Mesenchymal stem cell (in vitro differentiated cells and primary cell): ENCODE measurements around the gene VARS1.
"Not testable (repeated sequence)": the region's sequence is repeated elsewhere in the genome, so short reads cannot be mapped to it uniquely, and the experiment has no call there.

ENCODE experiments used
- DNase-seq: peaks from one replicate; pipeline ENCODE4 v3.0.0-alpha.2; 2013
- H2AFZ ChIP-seq: one replicate; pipeline ENCODE4 v1.6.1; 2013; ENCODE audit warnings: low read depth, mild to moderate bottlenecking, control low read depth, inconsistent platforms, low read length, moderate library complexity
- H2AK5ac ChIP-seq: 2 replicates; pipeline ENCODE4 v1.6.1; 2013; ENCODE audit warnings: low read length, moderate library complexity, mild to moderate bottlenecking, inconsistent platforms; ENCODE audit not compliant: severe bottlenecking
- H2BK120ac ChIP-seq: one replicate; pipeline ENCODE4 v1.6.1; 2013; ENCODE audit warnings: low read depth, mild to moderate bottlenecking, inconsistent platforms, low read length, moderate library complexity
- H2BK12ac ChIP-seq, 2 experiments: one replicate each; pipeline ENCODE4 v1.6.1; 2013; ENCODE audit warnings: inconsistent platforms in 2 of 2, low read length in 2 of 2, mild to moderate bottlenecking in 2 of 2, moderate library complexity in 2 of 2, control low read depth in 1 of 2
- H2BK15ac ChIP-seq: one replicate; pipeline ENCODE4 v1.6.1; 2013; ENCODE audit warnings: mild to moderate bottlenecking, low read depth, inconsistent platforms; ENCODE audit not compliant: poor library complexity, severe bottlenecking
- H2BK5ac ChIP-seq: 2 replicates; pipeline ENCODE4 v1.6.1; 2013; ENCODE audit warnings: low read depth, mild to moderate bottlenecking, low read length, control low read depth, inconsistent platforms; ENCODE audit not compliant: poor library complexity, severe bottlenecking
- H3K14ac ChIP-seq, 2 experiments: one replicate each; pipeline ENCODE4 v1.6.1; 2013; ENCODE audit warnings: inconsistent platforms in 2 of 2, low read length in 2 of 2, control low read depth in 1 of 2, mild to moderate bottlenecking in 1 of 2, moderate library complexity in 1 of 2
- H3K18ac ChIP-seq, 2 experiments: one replicate each; pipeline ENCODE4 v1.6.1; 2013; ENCODE audit warnings: inconsistent platforms in 2 of 2, low read length in 2 of 2, control low read depth in 1 of 2, low read depth in 1 of 2, mild to moderate bottlenecking in 1 of 2
- H3K23ac ChIP-seq, 2 experiments: one replicate each; pipeline ENCODE4 v1.6.1; 2013; ENCODE audit warnings: inconsistent platforms in 2 of 2, low read length in 2 of 2, mild to moderate bottlenecking in 2 of 2, moderate library complexity in 2 of 2, control low read depth in 1 of 2
- H3K27ac ChIP-seq: 2 replicates; pipeline ENCODE4 v1.5.1; 2013; ENCODE audit warnings: mild to moderate bottlenecking, moderate library complexity, low read length, control low read depth, inconsistent platforms; ENCODE audit not compliant: poor library complexity, severe bottlenecking
- H3K27me3 ChIP-seq, 2 experiments: 2 replicates each; pipeline versions ENCODE4 v1.6.1 to v1.7.0; 2013; ENCODE audit warnings: low read length in 2 of 2, mild to moderate bottlenecking in 2 of 2, moderate library complexity in 2 of 2, control low read depth in 1 of 2, inconsistent platforms in 1 of 2; ENCODE audit not compliant: control insufficient read depth in 1 of 2, insufficient read depth in 1 of 2
- H3K36me3 ChIP-seq, 2 experiments: 2 replicates each; pipeline versions ENCODE4 v1.6.1 to v1.7.0; 2013; ENCODE audit warnings: low read length in 2 of 2, control low read depth in 1 of 2, inconsistent platforms in 1 of 2, low read depth in 1 of 2, mild to moderate bottlenecking in 1 of 2; ENCODE audit not compliant: insufficient read depth in 2 of 2, control insufficient read depth in 1 of 2
- H3K4ac ChIP-seq, 2 experiments: one replicate each; pipeline ENCODE4 v1.6.1; 2013; ENCODE audit warnings: inconsistent platforms in 2 of 2, low read length in 2 of 2, mild to moderate bottlenecking in 2 of 2, moderate library complexity in 2 of 2, control low read depth in 1 of 2, low read depth in 1 of 2
- H3K4me1 ChIP-seq: 2 replicates; pipeline ENCODE4 v1.6.1; 2013; ENCODE audit warnings: low read depth, low read length, control low read depth; ENCODE audit not compliant: control insufficient read depth, insufficient read depth
- H3K4me2 ChIP-seq: 2 replicates; pipeline ENCODE4 v1.6.1; 2013; ENCODE audit warnings: low read length, mild to moderate bottlenecking, inconsistent platforms; ENCODE audit not compliant: poor library complexity, severe bottlenecking
- H3K4me3 ChIP-seq, 2 experiments: 2 replicates each; pipeline versions ENCODE4 v1.5.1 to v1.7.0; 2013; ENCODE audit warnings: low read length in 2 of 2, mild to moderate bottlenecking in 2 of 2, control low read depth in 1 of 2, low read depth in 1 of 2; ENCODE audit not compliant: insufficient read depth in 1 of 2
- H3K79me1 ChIP-seq: replicated peaks from 2 replicates; pipeline ENCODE4 v1.6.1; 2013; ENCODE audit warnings: mild to moderate bottlenecking, control low read depth, low read length, inconsistent platforms; ENCODE audit not compliant: poor library complexity, severe bottlenecking
- H3K9ac ChIP-seq: 2 replicates; pipeline ENCODE4 v1.7.0; 2013; ENCODE audit warnings: mild to moderate bottlenecking, low read length, moderate library complexity
- H3K9me3 ChIP-seq: 2 replicates; pipeline ENCODE4 v1.7.0; 2013; ENCODE audit warnings: mild to moderate bottlenecking, low read length; ENCODE audit not compliant: control insufficient read depth
- H4K8ac ChIP-seq: one replicate; pipeline ENCODE4 v1.6.1; 2013; ENCODE audit warnings: inconsistent platforms, mild to moderate bottlenecking, low read length, moderate library complexity
- H4K91ac ChIP-seq: one replicate; pipeline ENCODE4 v1.6.1; 2013; ENCODE audit warnings: mild to moderate bottlenecking, low read length, inconsistent platforms
- WGBS: methylation state at CpG from one replicate; pipeline ENCODE4 v1.1.7; 2013; ENCODE audit warnings: mixed read lengths; 5-methylcytosine and 5-hydroxymethylcytosine counted together

The VARS1 gene

GRCh38 chr6:31794866-31795615 is 511 bp downstream of the VARS1 start:
- DNase-seq: peak; percentile 62
- Histone ChIP-seq H3K27ac (peak overlapping the region; percentile 85), H2BK12ac (peak overlapping the region in 1 of 2 experiments; percentile 41), H3K4me1 (peaks cover 15% of the 10 kb centered on the region), H3K9me3 (no peaks in the 10 kb centered on the region), H3K18ac (peak overlapping the region; percentile 94 to 97), H3K4me2 (peak overlapping the region; percentile 93), H3K27me3 (no peaks in the 10 kb centered on the region), H3K4ac (peak overlapping the region; percentile 86 to 92), H2BK120ac (peak overlapping the region; percentile 93), H4K91ac (peak overlapping the region; percentile 86), H3K14ac (peak overlapping the region; percentile 88 to 93), H3K36me3 (peaks cover 24 to 33% of the 10 kb centered on the region in 2 experiments), H4K8ac (peak overlapping the region; percentile 99), H2AK5ac (peak overlapping the region; percentile 70), H3K23ac (peak overlapping the region; percentile 79 to 95), H2AFZ (peak overlapping the region; percentile 55), H3K4me3 (peak overlapping the region; percentile 74 to 98), H2BK5ac (peak overlapping the region; percentile 21), H2BK15ac (peak overlapping the region; percentile 62), H3K79me1 (peaks cover 14% of the 10 kb centered on the region), H3K9ac (peak overlapping the region; percentile 99)
- WGBS: 0% methylated on average over 30 of the region's 44 CpGs

GRCh38 chr6:31794294-31794865 is 1.2 kb downstream of the VARS1 start:
- Histone ChIP-seq H3K9ac (peak overlapping the region; percentile 99), H2AFZ (no peak overlapping the region), H2BK5ac (peak overlapping the region; percentile 21), H3K27ac (peak overlapping the region; percentile 38), H2AK5ac (peak overlapping the region; percentile 23), H3K27me3 (no peaks in the 10 kb centered on the region), H3K4me3 (peak overlapping the region; percentile 74 to 98), H4K91ac (peak overlapping the region; percentile 86), H3K4me1 (peaks cover 15% of the 10 kb centered on the region), H3K36me3 (peaks cover 26 to 38% of the 10 kb centered on the region in 2 experiments), H4K8ac (peak overlapping the region; percentile 12), H3K14ac (peak overlapping the region in 1 of 2 experiments; percentile 68), H3K23ac (no peak overlapping the region), H3K9me3 (no peaks in the 10 kb centered on the region), H3K4me2 (peak overlapping the region; percentile 93), H2BK15ac (peak overlapping the region; percentile 62), H3K18ac (peak overlapping the region; percentile 94 to 97), H2BK12ac (peak overlapping the region; percentile 41 to 86), H3K79me1 (peaks cover 13% of the 10 kb centered on the region), H3K4ac (peak overlapping the region; percentile 86 to 92), H2BK120ac (peak overlapping the region; percentile 73)
- WGBS: 12% methylated on average over 7 of the region's 7 CpGs
- DNase-seq: peak; percentile 55

GRCh38 chr6:31793927-31794245 is 1.7 kb downstream of the VARS1 start:
- not testable (repeated sequence) for H3K14ac ChIP-seq

GRCh38 chr6:31792761-31793171 is 2.8 kb downstream of the VARS1 start:
- H3K9ac ChIP-seq: no peak overlapping the region
- no peaks in the 10 kb centered on the region for H3K9me3 ChIP-seq
- 51% methylated on average over 12 of the region's 12 CpGs for WGBS
- no peak overlapping the region for H2BK15ac ChIP-seq
- H3K23ac ChIP-seq: peak overlapping the region in 1 of 2 experiments; percentile 48
- H2BK120ac ChIP-seq: no peak overlapping the region
- H2BK12ac ChIP-seq: peak overlapping the region in 1 of 2 experiments; percentile 10
- peaks cover 15% of the 10 kb centered on the region for H3K4me1 ChIP-seq
- no peak overlapping the region for H2BK5ac ChIP-seq
- H3K14ac ChIP-seq: no peak overlapping the region
- H3K79me1 ChIP-seq: peaks cover 12% of the 10 kb centered on the region
- peak; percentile 59 for DNase-seq
- peak overlapping the region; percentile 3 for H4K8ac ChIP-seq
- peaks cover 34 to 40% of the 10 kb centered on the region in 2 experiments for H3K36me3 ChIP-seq
- peak overlapping the region in 1 of 2 experiments; percentile 82 for H3K18ac ChIP-seq
- peak overlapping the region; percentile 32 for H3K4me2 ChIP-seq
- H3K27ac ChIP-seq: peak overlapping the region; percentile 68
- peak overlapping the region in 1 of 2 experiments; percentile 7 for H3K4me3 ChIP-seq
- no peak overlapping the region for H2AFZ ChIP-seq
- no peak overlapping the region for H2AK5ac ChIP-seq
- H4K91ac ChIP-seq: no peak overlapping the region
- no peaks in the 10 kb centered on the region for H3K27me3 ChIP-seq
- peak overlapping the region in 1 of 2 experiments; percentile 35 for H3K4ac ChIP-seq

More at GRCh38 chr6:31793927-31794245, 1.7 kb downstream of the VARS1 start:
- not testable (repeated sequence) for H3K27me3 ChIP-seq, DNase-seq, H2BK120ac ChIP-seq, H2BK5ac ChIP-seq, H3K18ac ChIP-seq, H4K8ac ChIP-seq, H4K91ac ChIP-seq, H2AK5ac ChIP-seq, H2BK15ac ChIP-seq, H3K4me2 ChIP-seq, H3K9me3 ChIP-seq, H2AFZ ChIP-seq, H3K23ac ChIP-seq, H3K27ac ChIP-seq, H3K4ac ChIP-seq, H2BK12ac ChIP-seq
- Histone ChIP-seq H3K4me3 (peak overlapping the region in 1 of 2 experiments; percentile 98), H3K9ac (peak overlapping the region; percentile 99), H3K4me1 (peaks cover 15% of the 10 kb centered on the region), H3K36me3 (peaks cover 31 to 40% of the 10 kb centered on the region in 2 experiments), H3K79me1 (peaks cover 12% of the 10 kb centered on the region)
- WGBS: 90% methylated on average over 6 of the region's 6 CpGs
